ENCODE results near the gene WDR59. TPM values are rescaled to one million over a fixed set of nuclear protein-coding genes. Genes with fewer than 3 reads are reported as not detected.

The WDR59 gene
- total RNA-seq, 1 donor: 14.8 TPM

GRCh38 chr16:74871608-74872007 lies 113.3 kb downstream of the WDR59 start:
- H3K27ac ChIP-seq (ENCODE audit: low read depth, low read length): no peak overlapping the region
- H2AFZ ChIP-seq (ENCODE audit: low read length): no peak overlapping the region
- H3K9me3 ChIP-seq (ENCODE audit: low read depth, low read length): no peaks in the 10 kb centered on the region
- no peaks in the 10 kb centered on the region for H4K20me1 ChIP-seq (ENCODE audit: insufficient read depth, low read length)
- H3K36me3 ChIP-seq (ENCODE audit: insufficient read depth, low read length): peaks cover 7% of the 10 kb centered on the region
- no peaks in the 10 kb centered on the region for H3K79me2 ChIP-seq (ENCODE audit: insufficient read depth, low read length)
- DNase-seq (ENCODE audit: insufficient read length, low spot score, missing footprints): no peak
- no peaks in the 10 kb centered on the region for H3K4me1 ChIP-seq (ENCODE audit: insufficient read depth, low read length)
- no peak for TF ChIP-seq CTCF (IDR thresholded peaks at IDR 0.05; ENCODE audit: extremely low read depth, low read depth, low read length)
- H3K4me3 ChIP-seq (ENCODE audit: insufficient read depth, low read length): no peak overlapping the region
- H3K27me3 ChIP-seq (ENCODE audit: insufficient read depth, low read length): no peaks in the 10 kb centered on the region
- no peak overlapping the region for H3K4me2 ChIP-seq (ENCODE audit: insufficient read depth, low read length)

- Histone ChIP-seq H3K27ac (ENCODE audit: low read depth, low read length) (peak overlapping the region; percentile 9), H3K36me3 (ENCODE audit: insufficient read depth, low read length) (no peaks in the 10 kb centered on the region), H4K20me1 (ENCODE audit: insufficient read depth, low read length) (no peaks in the 10 kb centered on the region), H2AFZ (ENCODE audit: low read length) (no peak overlapping the region), H3K9me3 (ENCODE audit: low read depth, low read length) (no peaks in the 10 kb centered on the region), H3K4me2 (ENCODE audit: insufficient read depth, low read length) (no peak overlapping the region), H3K4me3 (ENCODE audit: insufficient read depth, low read length) (no peak overlapping the region), H3K4me1 (ENCODE audit: insufficient read depth, low read length) (peaks cover 6% of the 10 kb centered on the region), H3K27me3 (ENCODE audit: insufficient read depth, low read length) (no peaks in the 10 kb centered on the region), H3K79me2 (ENCODE audit: insufficient read depth, low read length) (no peaks in the 10 kb centered on the region)
- TF ChIP-seq CTCF (IDR thresholded peaks at IDR 0.05; ENCODE audit: extremely low read depth, low read depth, low read length): no peak
- DNase-seq (ENCODE audit: insufficient read length, low spot score, missing footprints): peak; percentile 77
These were observed 116.4 kb downstream of the WDR59 start for GRCh38 chr16:74868501-74868900.

GRCh38 chr16:74868035-74868434 lies 116.9 kb downstream of the WDR59 start:
- no peaks in the 10 kb centered on the region for H3K79me2 ChIP-seq (ENCODE audit: insufficient read depth, low read length)
- no peak for TF ChIP-seq CTCF (IDR thresholded peaks at IDR 0.05; ENCODE audit: extremely low read depth, low read depth, low read length)
- H3K27me3 ChIP-seq (ENCODE audit: insufficient read depth, low read length): no peaks in the 10 kb centered on the region
- no peak overlapping the region for H2AFZ ChIP-seq (ENCODE audit: low read length)
- no peak overlapping the region for H3K4me3 ChIP-seq (ENCODE audit: insufficient read depth, low read length)
- H3K9me3 ChIP-seq (ENCODE audit: low read depth, low read length): no peaks in the 10 kb centered on the region
- H3K27ac ChIP-seq (ENCODE audit: low read depth, low read length): peak overlapping the region; percentile 9
- no peak for DNase-seq (ENCODE audit: insufficient read length, low spot score, missing footprints)
- no peaks in the 10 kb centered on the region for H3K36me3 ChIP-seq (ENCODE audit: insufficient read depth, low read length)
- peaks cover 6% of the 10 kb centered on the region for H3K4me1 ChIP-seq (ENCODE audit: insufficient read depth, low read length)
- no peak overlapping the region for H3K4me2 ChIP-seq (ENCODE audit: insufficient read depth, low read length)
- H4K20me1 ChIP-seq (ENCODE audit: insufficient read depth, low read length): no peaks in the 10 kb centered on the region

GRCh38 chr16:74867281-74867849 lies 117.6 kb downstream of the WDR59 start:
- Histone ChIP-seq H3K79me2 (ENCODE audit: insufficient read depth, low read length) (no peaks in the 10 kb centered on the region), H3K36me3 (ENCODE audit: insufficient read depth, low read length) (no peaks in the 10 kb centered on the region), H2AFZ (ENCODE audit: low read length) (no peak overlapping the region), H3K4me1 (ENCODE audit: insufficient read depth, low read length) (peaks cover 6% of the 10 kb centered on the region), H3K4me3 (ENCODE audit: insufficient read depth, low read length) (no peak overlapping the region), H3K27me3 (ENCODE audit: insufficient read depth, low read length) (no peaks in the 10 kb centered on the region), H3K9me3 (ENCODE audit: low read depth, low read length) (no peaks in the 10 kb centered on the region), H4K20me1 (ENCODE audit: insufficient read depth, low read length) (no peaks in the 10 kb centered on the region), H3K4me2 (ENCODE audit: insufficient read depth, low read length) (no peak overlapping the region), H3K27ac (ENCODE audit: low read depth, low read length) (no peak overlapping the region)
- no peak for TF ChIP-seq CTCF (IDR thresholded peaks at IDR 0.05; ENCODE audit: extremely low read depth, low read depth, low read length)
- DNase-seq (ENCODE audit: insufficient read length, low spot score, missing footprints): no peak
